GM23338 (cell line): ENCODE measurements around the gene PLCH2. TPM values are rescaled to one million over a fixed set of nuclear protein-coding genes. Genes with fewer than 3 reads are reported as not detected.

Experiments
- ATAC-seq: fragments of 200-7000 bp; cut with Tn5 transposase; 3 replicates; pipeline ENCODE4 v1.9.1; 2020
- DNase-seq: peaks from one replicate; pipeline ENCODE4 v3.0.0-alpha.2; 2015; ENCODE audit warnings: low spot score
- H2AFZ ChIP-seq: fragments of 200-600 bp; sonication (generic); 2 replicates; pipeline ENCODE4 v1.8.0; 2016; ENCODE audit warnings: antibody characterized with exemption, mild to moderate bottlenecking, moderate library complexity
- H3F3A ChIP-seq: fragments of 200-600 bp; sonication (generic); replicated peaks from 2 replicates; pipeline ENCODE4 v1.8.0; 2017; ENCODE audit warnings: antibody characterized with exemption, mixed run types, low read depth
- H3K27ac ChIP-seq: fragments of 200-600 bp; sonication (generic); 2 replicates; pipeline ENCODE4 v1.6.1; 2016; ENCODE audit warnings: low read depth
- H3K27me3 ChIP-seq: fragments of 200-600 bp; sonication (generic); 2 replicates; pipeline ENCODE4 v1.8.0; 2016; ENCODE audit warnings: mild to moderate bottlenecking, mixed run types, moderate library complexity; ENCODE audit not compliant: insufficient read depth
- H3K36me3 ChIP-seq: fragments of 200-600 bp; sonication (generic); 2 replicates; pipeline ENCODE4 v1.8.0; 2016; ENCODE audit warnings: mild to moderate bottlenecking; ENCODE audit not compliant: insufficient read depth
- H3K4me1 ChIP-seq: fragments of 200-600 bp; sonication (generic); 2 replicates; pipeline ENCODE4 v1.8.0; 2016; ENCODE audit warnings: mild to moderate bottlenecking, moderate library complexity; ENCODE audit not compliant: insufficient read depth
- H3K4me2 ChIP-seq: fragments of 200-600 bp; sonication (generic); 2 replicates; pipeline ENCODE4 v1.7.1; 2017; ENCODE audit warnings: mixed run types
- H3K4me3 ChIP-seq: fragments of 200-600 bp; sonication (generic); 2 replicates; pipeline ENCODE4 v1.6.1; 2016; ENCODE audit warnings: mixed run types
- H3K79me2 ChIP-seq: fragments of 200-600 bp; sonication (generic); replicated peaks from 2 replicates; pipeline ENCODE4 v1.8.0; 2017; ENCODE audit warnings: mild to moderate bottlenecking; ENCODE audit not compliant: insufficient read depth
- H3K9me2 ChIP-seq: fragments of 200-600 bp; sonication (generic); 2 replicates; pipeline ENCODE4 v1.8.0; 2017; ENCODE audit not compliant: insufficient read depth
- H4K20me1 ChIP-seq: fragments of 200-600 bp; sonication (generic); replicated peaks from 2 replicates; pipeline ENCODE4 v1.8.0; 2017; ENCODE audit warnings: mild to moderate bottlenecking; ENCODE audit not compliant: insufficient read depth
- H3K27ac Mint-ChIP-seq: 2 replicates; pipeline ENCODE4 v1.8.0; 2020; ENCODE audit warnings: inconsistent platforms, mild to moderate bottlenecking, moderate library complexity, mixed read lengths
- H3K27me3 Mint-ChIP-seq: 3 replicates; pipeline ENCODE4 v1.8.0; 2022; ENCODE audit warnings: low read depth, mild to moderate bottlenecking, moderate library complexity, mixed read lengths, inconsistent platforms; ENCODE audit not compliant: insufficient read depth, poor library complexity
- H3K36me3 Mint-ChIP-seq: 3 replicates; pipeline ENCODE4 v1.8.0; 2021; ENCODE audit warnings: low read depth, mild to moderate bottlenecking, inconsistent platforms, moderate library complexity, mixed read lengths
- H3K4me1 Mint-ChIP-seq: 3 replicates; pipeline ENCODE4 v1.8.0; 2020; ENCODE audit warnings: mild to moderate bottlenecking, inconsistent platforms, mixed read lengths
- H3K4me3 Mint-ChIP-seq: 3 replicates; pipeline ENCODE4 v1.8.0; 2021; ENCODE audit warnings: moderate library complexity, mild to moderate bottlenecking, inconsistent platforms, mixed read lengths
- H3K9me3 Mint-ChIP-seq: 3 replicates; pipeline ENCODE4 v1.8.0; 2020; ENCODE audit warnings: moderate library complexity, mild to moderate bottlenecking, inconsistent platforms, mixed read lengths
- CREB1 ChIP-seq: fragments of 250-450 bp; sonication (Bioruptor Pico); IDR thresholded peaks from 2 replicates; pipeline ENCODE4 v1.5.0; 2020; ENCODE audit warnings: low read depth, mild to moderate bottlenecking, moderate library complexity
- EZH2phosphoT487 ChIP-seq: fragments of 200-600 bp; sonication (generic); IDR thresholded peaks from one replicate; pipeline ENCODE4 v1.8.1; 2018; ENCODE audit warnings: antibody characterized with exemption; ENCODE audit not compliant: unreplicated experiment
- JUNB ChIP-seq: IDR thresholded peaks from one replicate; pipeline ENCODE4 v1.6.1; 2016; ENCODE audit warnings: antibody characterized with exemption; ENCODE audit not compliant: unreplicated experiment
- NANOG ChIP-seq: IDR thresholded peaks from 2 replicates; pipeline ENCODE4 v1.6.1; 2016; ENCODE audit warnings: antibody characterized with exemption, borderline replicate concordance
- POLR2AphosphoS5 ChIP-seq: IDR thresholded peaks from 2 replicates; pipeline ENCODE4 v1.6.1; 2016; ENCODE audit warnings: antibody characterized with exemption, low read depth
- STAT1 ChIP-seq: IDR thresholded peaks from one replicate; pipeline ENCODE4 v1.6.1; 2016; ENCODE audit warnings: antibody characterized with exemption; ENCODE audit not compliant: unreplicated experiment
- ZNF114 ChIP-seq: fragments of 250-450 bp; sonication (Bioruptor Pico); IDR thresholded peaks from 2 replicates; pipeline ENCODE4 v1.5.0; 2020; ENCODE audit warnings: mild to moderate bottlenecking, moderate library complexity
- ZNF331 ChIP-seq: fragments of 250-450 bp; sonication (Bioruptor Pico); IDR thresholded peaks from 2 replicates; pipeline ENCODE4 v1.5.0; 2020; ENCODE audit warnings: low read depth, mild to moderate bottlenecking, moderate library complexity
- polyA plus RNA-seq: library from polyadenylated mRNA; unstranded; fragments of >200 nt; fragmentation: Nextera tagmentation; extraction: Ambion mirVana; gene quantifications from 2 replicates; pipeline ENCODE4 v1.2.1, GENCODE V29; 2016
- total RNA-seq: library from RNA; depleted of rRNA; stranded (reverse); fragments of >200 nt; shearing (Covaris generic); gene quantifications from 2 replicates; pipeline ENCODE4 v1.2.3, GENCODE V29; 2014
- TF ChIP-seq, protein P1 (sequence below): fragments of 250-450 bp; sonication (Bioruptor Pico); IDR thresholded peaks from 2 replicates; pipeline ENCODE4 v1.5.0; 2020; ENCODE audit warnings: mild to moderate bottlenecking, moderate library complexity
- TF ChIP-seq, protein P2 (sequence below): IDR thresholded peaks from 2 replicates; pipeline ENCODE4 v1.6.1; 2016; ENCODE audit warnings: antibody characterized with exemption

The PLCH2 gene
- total and polyA plus RNA-seq, 2 experiments from 2014 or later = 0.31 TPM; not detected in 1

DNA sequence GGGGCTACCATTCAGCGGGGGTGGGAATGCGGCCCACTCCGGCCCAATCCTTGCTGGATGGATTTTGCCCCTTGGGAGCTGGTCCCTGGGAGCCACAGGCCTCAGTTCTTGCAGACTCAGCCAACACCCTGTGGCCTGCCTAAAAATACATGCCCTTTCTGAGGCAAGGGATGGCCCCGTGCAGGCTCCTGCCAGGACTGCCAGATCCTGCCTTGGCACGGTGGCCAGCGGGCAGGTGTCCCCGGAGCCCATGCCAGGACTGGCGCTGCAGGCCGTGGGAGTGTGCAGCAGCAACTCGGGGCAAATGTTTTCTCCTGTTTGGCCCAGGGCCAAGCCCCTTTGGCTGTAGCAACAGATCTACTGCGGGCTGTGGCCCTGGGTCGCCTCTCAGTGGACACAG is 51.9 kb downstream of the PLCH2 start (continued):
- TF ChIP-seq, protein P1, sequence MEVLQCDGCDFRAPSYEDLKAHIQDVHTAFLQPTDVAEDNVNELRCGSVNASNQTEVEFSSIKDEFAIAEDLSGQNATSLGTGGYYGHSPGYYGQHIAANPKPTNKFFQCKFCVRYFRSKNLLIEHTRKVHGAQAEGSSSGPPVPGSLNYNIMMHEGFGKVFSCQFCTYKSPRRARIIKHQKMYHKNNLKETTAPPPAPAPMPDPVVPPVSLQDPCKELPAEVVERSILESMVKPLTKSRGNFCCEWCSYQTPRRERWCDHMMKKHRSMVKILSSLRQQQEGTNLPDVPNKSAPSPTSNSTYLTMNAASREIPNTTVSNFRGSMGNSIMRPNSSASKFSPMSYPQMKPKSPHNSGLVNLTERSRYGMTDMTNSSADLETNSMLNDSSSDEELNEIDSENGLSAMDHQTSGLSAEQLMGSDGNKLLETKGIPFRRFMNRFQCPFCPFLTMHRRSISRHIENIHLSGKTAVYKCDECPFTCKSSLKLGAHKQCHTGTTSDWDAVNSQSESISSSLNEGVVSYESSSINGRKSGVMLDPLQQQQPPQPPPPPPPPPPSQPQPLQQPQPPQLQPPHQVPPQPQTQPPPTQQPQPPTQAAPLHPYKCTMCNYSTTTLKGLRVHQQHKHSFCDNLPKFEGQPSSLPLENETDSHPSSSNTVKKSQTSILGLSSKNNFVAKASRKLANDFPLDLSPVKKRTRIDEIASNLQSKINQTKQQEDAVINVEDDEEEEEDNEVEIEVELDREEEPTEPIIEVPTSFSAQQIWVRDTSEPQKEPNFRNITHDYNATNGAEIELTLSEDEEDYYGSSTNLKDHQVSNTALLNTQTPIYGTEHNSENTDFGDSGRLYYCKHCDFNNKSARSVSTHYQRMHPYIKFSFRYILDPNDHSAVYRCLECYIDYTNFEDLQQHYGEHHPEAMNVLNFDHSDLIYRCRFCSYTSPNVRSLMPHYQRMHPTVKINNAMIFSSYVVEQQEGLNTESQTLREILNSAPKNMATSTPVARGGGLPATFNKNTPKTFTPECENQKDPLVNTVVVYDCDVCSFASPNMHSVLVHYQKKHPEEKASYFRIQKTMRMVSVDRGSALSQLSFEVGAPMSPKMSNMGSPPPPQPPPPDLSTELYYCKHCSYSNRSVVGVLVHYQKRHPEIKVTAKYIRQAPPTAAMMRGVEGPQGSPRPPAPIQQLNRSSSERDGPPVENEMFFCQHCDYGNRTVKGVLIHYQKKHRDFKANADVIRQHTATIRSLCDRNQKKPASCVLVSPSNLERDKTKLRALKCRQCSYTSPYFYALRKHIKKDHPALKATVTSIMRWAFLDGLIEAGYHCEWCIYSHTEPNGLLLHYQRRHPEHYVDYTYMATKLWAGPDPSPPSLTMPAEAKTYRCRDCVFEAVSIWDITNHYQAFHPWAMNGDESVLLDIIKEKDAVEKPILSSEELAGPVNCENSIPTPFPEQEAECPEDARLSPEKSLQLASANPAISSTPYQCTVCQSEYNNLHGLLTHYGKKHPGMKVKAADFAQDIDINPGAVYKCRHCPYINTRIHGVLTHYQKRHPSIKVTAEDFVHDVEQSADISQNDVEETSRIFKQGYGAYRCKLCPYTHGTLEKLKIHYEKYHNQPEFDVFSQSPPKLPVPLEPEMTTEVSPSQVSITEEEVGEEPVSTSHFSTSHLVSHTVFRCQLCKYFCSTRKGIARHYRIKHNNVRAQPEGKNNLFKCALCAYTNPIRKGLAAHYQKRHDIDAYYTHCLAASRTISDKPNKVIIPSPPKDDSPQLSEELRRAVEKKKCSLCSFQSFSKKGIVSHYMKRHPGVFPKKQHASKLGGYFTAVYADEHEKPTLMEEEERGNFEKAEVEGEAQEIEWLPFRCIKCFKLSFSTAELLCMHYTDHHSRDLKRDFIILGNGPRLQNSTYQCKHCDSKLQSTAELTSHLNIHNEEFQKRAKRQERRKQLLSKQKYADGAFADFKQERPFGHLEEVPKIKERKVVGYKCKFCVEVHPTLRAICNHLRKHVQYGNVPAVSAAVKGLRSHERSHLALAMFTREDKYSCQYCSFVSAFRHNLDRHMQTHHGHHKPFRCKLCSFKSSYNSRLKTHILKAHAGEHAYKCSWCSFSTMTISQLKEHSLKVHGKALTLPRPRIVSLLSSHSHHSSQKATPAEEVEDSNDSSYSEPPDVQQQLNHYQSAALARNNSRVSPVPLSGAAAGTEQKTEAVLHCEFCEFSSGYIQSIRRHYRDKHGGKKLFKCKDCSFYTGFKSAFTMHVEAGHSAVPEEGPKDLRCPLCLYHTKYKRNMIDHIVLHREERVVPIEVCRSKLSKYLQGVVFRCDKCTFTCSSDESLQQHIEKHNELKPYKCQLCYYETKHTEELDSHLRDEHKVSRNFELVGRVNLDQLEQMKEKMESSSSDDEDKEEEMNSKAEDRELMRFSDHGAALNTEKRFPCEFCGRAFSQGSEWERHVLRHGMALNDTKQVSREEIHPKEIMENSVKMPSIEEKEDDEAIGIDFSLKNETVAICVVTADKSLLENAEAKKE = no peak
- no peak for TF ChIP-seq ZNF114 (CRISPR knock-in tag)
- TF ChIP-seq, protein P2, sequence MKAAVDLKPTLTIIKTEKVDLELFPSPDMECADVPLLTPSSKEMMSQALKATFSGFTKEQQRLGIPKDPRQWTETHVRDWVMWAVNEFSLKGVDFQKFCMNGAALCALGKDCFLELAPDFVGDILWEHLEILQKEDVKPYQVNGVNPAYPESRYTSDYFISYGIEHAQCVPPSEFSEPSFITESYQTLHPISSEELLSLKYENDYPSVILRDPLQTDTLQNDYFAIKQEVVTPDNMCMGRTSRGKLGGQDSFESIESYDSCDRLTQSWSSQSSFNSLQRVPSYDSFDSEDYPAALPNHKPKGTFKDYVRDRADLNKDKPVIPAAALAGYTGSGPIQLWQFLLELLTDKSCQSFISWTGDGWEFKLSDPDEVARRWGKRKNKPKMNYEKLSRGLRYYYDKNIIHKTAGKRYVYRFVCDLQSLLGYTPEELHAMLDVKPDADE = no peak
- no peak for TF ChIP-seq STAT1
- TF ChIP-seq POLR2AphosphoS5 = no peak
- no peak for TF ChIP-seq JUNB
- no peak for TF ChIP-seq NANOG
- no peak for TF ChIP-seq ZNF331 (CRISPR knock-in tag)
- no peak for TF ChIP-seq CREB1 (CRISPR knock-in tag)
- no peak for TF ChIP-seq EZH2phosphoT487

DNA sequence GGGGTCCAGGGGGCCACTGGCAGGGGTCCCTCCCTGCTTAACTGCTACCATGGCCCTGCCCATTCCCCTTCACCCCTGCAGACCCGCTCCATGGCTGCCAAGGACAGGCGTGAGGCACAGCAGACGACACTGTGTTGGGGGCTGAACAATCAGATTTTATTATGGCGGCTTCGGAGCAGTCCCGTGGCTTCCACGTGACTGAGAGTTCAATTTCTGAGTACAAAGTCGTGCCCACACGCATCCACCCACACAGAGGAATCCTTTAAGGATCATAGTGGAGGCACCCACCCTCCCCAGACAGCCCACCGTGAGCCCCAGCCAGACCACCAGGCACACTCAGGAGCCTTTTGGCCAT is 52.5 kb downstream of the PLCH2 start:
- H3K27ac ChIP-seq = no peak overlapping the region
- peaks cover 55% of the 10 kb centered on the region for H3K27me3 ChIP-seq
- no peak overlapping the region; the same call in 1 of the 2 replicates for H2AFZ ChIP-seq
- Mint-ChIP-seq H3K27ac (no peak overlapping the region), H3K9me3 (no peaks in the 10 kb centered on the region), H3K4me1 (peaks cover 31% of the 10 kb centered on the region), H3K36me3 (no peaks in the 10 kb centered on the region; the same call in 2 of the 3 replicates), H3K27me3 (peaks cover 61% of the 10 kb centered on the region), H3K4me3 (peak overlapping the region; percentile 55; the same call in 1 of the 3 replicates)
- no peaks in the 10 kb centered on the region for H3K9me2 ChIP-seq
- H3F3A ChIP-seq = no peaks in the 10 kb centered on the region
- peaks cover 24% of the 10 kb centered on the region for H3K79me2 ChIP-seq
- H4K20me1 ChIP-seq = peaks cover 21% of the 10 kb centered on the region
- no peaks in the 10 kb centered on the region for H3K36me3 ChIP-seq
- DNase-seq (no peak), ATAC-seq (no peak)
- peak overlapping the region; percentile 72 for H3K4me2 ChIP-seq
- peaks cover 19% of the 10 kb centered on the region for H3K4me1 ChIP-seq
- peak overlapping the region; percentile 50; the same call in 1 of the 2 replicates for H3K4me3 ChIP-seq
- TF ChIP-seq ZNF331 (CRISPR knock-in tag) = no peak
- TF ChIP-seq, protein P2 = no peak
